NCI-H460 (cell line): ENCODE data around the gene ATG4D. TPM values are rescaled to one million over a fixed set of nuclear protein-coding genes. Genes with fewer than 3 reads are reported as not detected.

Source experiments
- DNase-seq: peaks from one replicate; pipeline ENCODE4 v3.0.0-alpha.2; 2016; ENCODE audit warnings: low read depth; ENCODE audit errors: extremely low read depth
- polyA plus RNA-seq: library from polyadenylated mRNA; depleted of rRNA; stranded (reverse); fragments of >200 nt; gene quantifications from 2 replicates; pipeline ENCODE4 v1.2.3, GENCODE V29; 2014; cell fraction: nucleus; rRNA removed
- total RNA-seq: library from RNA; depleted of rRNA; stranded (reverse); fragments of >200 nt; shearing (Covaris generic); gene quantifications from 2 replicates; pipeline ENCODE4 v1.2.3, GENCODE V29; 2014; rRNA removed

ATG4D gene
- 27.4 and 38.9 TPM in 2 replicates for total RNA-seq
- 38.6 and 79.2 TPM in 2 replicates for polyA plus RNA-seq

DNA sequence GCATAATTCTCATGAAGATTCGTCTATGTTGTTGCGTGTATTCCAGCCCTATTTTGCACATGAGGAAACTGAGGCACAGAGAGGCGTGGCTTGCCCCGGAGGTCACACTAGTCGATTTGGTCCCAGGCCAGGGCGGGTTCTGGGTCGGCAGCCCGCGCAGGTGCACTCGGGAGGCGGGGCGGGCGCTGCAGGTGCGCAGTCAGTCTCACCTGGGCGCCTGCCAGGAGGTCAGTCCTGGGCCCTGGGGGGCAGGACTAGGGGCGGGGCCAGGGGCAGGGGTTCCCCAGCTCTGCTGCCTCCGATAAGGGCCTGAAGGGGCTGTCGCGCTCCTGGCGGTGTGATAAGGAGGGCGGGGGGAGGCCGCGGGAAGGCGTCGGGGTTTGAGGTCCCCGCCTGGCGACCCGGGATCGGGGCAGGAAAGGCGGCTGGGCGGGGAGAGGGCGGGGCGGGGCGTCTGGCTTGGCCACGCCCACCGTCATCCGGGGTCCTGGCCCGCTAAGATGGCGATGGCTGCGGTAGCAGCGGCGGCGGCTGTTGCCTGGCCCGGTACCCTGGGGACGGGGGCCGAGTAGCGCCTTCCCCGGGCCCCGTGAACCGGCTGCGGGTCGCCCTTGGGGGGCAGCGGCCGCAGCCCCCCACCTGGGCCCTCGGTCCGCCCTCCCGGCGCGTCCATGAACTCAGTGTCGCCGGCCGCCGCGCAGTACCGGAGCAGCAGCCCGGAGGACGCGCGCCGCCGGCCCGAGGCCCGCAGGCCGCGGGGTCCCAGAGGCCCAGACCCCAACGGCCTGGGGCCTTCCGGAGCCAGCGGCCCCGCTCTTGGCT is at the start of gene ATG4D:
TSS of gene ATG4D (plus strand) at position 485 of the 822 bp plus-strand sequence. CDS start at position 672, 187 bp downstream.
- no peak for DNase-seq

DNA sequence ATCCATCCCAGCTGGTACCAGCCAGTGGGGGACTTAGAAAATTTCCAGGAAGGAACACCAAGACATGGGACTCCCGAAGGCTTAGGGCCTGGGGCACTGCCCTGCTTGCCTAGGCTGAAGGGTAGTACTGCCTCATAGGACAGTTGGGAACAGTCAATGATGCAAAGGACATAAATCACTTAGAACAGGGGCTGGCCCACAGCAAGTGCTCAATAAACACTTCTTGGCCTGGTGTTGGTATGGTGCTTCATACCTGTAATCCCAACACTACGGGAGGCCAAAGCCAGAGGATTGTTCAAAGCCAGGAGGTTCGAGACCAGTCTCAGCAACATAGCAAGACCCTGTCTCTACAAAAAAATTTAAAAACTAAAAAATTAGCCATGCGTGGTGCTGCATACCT is 46.3 kb upstream of the ATG4D start:
- no peak for DNase-seq

- DNase-seq: no peak
These were observed 44.0 kb upstream of the ATG4D start for GRCh38 chr19:10499550-10500246.

DNA sequence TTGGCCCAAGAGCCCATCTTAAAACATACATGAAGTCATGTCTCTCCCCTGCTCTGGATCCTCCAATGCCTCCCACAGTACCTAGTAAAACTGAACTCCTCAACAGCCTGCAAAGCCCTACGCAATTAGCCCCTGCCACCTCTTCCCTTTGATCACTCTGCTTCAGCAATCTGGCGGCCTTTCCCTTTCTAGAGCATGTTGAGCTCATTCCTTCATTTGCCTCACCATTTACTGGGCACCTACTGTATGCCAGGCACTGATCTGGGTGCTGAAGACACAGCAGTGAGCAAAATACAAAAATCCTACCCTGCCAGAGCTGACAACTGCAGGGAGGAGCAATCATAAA is 43.5 kb upstream of the ATG4D start:
- no peak for DNase-seq

DNA sequence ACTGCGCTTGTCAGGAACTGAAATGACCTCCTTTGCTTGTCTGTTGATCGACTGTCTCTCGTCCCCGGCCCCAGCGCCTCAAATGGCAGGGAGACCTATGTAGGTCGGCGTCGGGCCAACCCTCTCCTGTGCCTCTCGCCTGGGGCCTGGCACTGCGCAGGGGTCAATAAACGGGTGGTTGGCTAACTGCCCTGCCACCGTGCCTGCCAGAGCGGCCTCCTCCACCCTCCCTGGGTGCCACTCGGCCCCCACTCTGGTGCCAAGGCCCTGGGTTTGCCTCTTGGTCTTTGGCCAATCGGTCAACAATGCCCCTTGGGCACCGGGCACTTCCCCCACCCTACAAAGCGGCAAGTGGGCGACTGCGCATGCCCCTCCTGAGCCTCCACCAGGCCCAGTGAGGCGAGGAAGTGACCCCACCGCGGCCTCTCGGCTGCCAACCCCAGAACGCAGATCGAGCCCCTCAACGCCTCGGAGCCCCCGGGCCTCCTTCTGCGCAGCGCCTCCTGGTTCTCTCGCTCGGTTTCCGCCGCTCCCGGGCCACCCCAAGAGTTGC is 41.7 kb upstream of the ATG4D start:
- peak; percentile 50 for DNase-seq

DNA sequence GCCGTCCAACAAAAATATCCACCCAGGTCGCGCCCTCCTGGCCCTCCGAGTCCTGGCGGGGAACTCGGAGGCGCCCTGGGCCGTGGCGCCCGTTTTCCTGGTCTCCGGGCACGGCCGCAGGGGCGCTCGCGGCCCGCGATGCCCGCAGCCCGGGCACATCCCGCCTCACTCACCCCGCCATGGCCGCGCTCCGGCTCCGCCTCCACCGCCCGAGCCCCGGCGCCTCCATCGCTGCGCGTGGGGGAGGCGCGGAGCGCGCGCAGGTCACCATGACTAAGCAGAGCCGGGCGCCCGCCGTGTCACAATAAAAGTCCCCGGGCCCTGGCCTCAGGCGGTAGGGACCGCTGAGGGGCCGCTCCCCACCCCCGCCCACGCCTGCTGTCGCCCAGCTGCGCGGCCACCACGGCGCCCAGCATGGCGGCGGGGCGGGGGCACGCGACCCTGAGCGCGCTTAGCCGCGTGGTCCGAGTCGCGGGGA is 41.1 kb upstream of the ATG4D start:
- peak; percentile 82 for DNase-seq

DNA sequence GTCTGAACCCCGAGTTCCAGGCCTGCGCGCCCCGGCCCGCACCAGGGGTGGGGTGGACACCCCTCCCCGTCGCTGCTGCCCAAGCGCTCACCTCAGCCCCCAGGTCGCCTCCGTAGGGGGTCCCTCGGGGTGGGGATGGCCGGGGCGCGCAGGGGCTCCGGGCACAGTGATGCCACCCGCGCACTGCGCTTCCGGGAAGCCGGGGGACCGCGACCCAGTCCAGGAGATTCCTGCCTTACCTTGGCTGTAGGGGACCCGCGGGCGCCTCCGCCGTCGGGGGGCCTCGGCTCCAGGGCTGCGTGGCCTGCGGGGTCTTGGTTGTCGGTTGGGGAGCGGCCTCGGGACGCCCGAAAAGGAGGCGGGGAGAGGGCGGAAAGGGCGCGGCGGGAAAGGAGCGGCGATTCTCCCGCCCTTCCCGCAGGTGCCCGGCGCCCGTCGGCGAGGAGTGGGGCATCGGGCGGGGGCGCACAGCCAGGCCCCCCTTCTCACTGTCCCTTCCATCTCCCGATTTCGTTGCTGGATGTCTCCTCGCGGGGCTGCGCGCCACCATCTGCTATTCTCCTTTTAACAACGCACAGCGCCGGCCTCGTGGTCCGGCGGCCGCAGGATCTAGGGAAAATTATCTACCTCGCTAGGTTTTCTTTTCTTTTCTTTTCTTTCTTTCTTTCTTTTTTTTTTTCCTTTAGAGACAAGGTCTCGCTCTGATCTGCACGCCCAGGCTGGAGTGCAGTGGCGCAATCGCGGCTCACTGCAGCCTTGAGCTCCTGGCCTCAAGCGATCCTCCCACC is 40.5 kb upstream of the ATG4D start, which contains the start of gene KEAP1:
TSS of gene KEAP1 (minus strand) at position 355 of the 788 bp plus-strand sequence. CDS start 3,323 bp downstream, outside the sequence.
- no peak for DNase-seq

DNA sequence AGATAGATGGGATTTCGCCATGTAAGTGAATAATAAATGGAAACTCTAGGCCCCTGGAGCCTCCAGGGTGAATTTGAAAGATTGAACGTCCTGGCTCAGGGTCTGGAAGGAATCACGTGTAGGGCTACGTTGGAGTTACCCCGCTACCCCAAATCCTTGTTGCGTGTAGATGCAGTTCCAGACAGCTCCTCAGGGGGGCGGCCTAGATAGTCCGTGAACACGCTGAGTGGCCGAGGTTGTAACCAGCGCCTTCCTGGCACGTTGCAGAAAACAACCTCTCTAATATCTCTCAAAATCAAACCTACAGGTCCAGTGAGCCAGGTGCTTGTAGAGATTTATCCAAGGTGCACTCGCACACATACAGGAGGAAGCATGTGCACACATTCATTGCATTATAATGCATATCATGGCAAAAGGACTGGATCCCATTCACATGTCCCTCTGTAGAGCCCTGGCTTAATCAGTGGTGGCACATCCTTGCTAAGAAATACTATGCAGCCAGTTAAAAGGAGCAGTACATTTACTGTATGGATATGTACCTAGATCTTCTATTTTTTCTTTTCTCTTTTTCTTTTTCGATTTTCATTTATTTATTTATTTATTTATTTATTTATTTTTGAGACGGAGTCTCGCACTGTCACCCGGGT is 38.0 kb upstream of the ATG4D start:
- peak; percentile 49 for DNase-seq

DNA sequence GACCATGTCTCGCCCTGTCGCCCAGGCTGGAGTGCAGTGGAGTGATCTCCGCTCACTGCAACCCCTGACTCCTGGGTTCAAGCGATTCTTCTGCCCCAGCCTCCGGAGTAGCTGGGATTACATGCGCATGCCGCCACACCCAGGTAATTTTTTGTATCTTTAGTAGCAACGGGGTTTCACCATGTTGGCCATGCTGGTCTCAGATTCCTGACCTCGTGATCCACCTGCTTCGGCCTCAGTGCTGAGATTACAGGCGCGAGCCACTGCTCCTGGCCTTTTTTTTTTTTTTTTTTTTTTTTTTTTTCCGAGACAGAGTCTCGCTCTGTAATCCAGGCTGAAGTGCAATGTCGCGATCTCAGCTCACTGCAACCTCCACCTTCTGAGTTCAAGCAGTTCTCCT is 35.7 kb upstream of the ATG4D start:
- DNase-seq: no peak

DNA sequence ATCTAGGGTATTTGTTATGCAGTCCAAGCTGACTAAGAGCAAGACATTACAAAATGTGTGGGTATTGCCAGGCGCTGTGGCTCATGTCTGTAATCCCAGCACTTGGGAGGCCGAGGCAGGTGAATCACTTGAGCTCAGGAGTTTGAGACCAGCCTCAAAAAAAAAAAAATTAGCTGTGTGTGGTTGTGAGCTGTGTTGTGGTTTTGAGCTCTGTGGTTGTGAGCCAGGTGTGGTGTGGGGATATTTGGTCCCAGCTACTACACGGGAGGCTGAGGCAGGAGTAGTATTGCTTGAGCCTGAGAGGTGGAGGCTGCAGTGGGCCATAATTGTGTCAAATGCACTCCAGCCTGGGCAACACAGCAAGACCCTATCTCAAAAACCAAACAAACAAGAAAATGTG is 35.0 kb upstream of the ATG4D start:
- DNase-seq: no peak

- no peak for DNase-seq
These were observed 33.4 kb upstream of the ATG4D start for GRCh38 chr19:10510301-10510802.

DNA sequence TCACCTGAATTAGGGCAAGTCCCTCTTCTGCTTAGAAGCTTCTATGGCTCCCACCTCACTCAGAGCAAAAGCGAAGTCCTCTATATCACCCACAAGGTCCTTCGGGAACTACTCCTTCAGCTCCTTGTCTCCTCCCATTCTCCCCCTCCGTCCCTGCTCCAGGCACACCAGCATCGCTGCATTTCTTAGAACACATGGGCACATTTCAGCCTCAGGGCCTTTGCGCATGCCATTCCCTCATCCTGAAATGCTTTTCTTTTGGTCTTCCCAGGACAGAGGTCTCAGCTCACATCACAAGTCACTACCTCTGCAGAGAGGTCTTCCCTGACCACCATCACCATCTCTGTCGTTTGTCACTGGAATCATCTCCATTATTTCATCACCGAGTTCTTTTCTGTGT is 30.5 kb upstream of the ATG4D start:
- no peak for DNase-seq

DNA sequence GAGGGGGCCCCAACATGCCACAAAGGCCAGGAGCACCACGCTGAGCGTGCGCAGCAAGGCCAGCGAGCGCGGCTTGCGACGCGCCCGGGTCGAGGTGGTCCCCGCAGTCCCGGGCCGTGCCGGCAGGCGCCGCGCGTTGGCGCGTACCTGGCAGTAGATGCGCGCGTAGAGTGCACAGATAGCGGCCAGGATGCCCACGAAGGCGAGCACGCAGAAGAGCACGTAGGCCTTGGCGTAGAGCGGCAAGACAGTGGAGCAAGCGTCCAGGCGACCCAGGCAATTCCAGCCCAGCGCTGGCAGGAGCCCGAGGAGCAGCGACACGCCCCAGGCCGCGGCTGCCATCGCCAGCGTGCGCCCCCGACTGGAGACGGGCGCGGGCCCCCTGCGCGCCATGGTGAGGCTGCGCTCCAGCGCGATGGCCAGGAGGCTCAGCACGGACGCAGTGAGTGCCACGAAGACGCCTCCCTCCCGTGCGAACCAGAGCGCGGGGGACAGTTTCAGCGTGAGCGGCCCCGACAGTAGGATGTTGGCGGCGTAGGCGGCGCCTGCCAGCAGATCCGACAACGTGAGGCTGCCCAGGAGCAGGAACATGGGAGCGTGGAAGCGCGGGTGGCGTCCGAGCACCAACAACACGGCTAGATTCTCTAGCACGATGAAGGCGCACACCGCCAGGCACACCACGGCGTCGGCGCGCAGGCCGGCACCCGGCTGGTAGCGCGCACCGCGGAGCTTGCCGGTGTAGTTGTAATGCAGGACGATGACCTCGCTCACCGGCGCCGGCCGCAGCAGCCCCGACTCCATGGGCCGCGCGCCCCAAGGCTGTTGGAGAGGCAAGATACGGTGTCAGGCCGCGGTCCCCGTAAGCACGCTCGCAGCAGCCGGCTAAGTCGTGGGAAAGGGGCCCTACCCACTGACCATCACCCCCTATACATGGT is 29.2 kb upstream of the ATG4D start:
- DNase-seq: no peak

GRCh38 chr19:10516064-10516385 is 27.7 kb upstream of the ATG4D start:
- no peak for DNase-seq

- no peak for DNase-seq
These were observed 26.9 kb upstream of the ATG4D start for GRCh38 chr19:10516671-10517286.

DNA sequence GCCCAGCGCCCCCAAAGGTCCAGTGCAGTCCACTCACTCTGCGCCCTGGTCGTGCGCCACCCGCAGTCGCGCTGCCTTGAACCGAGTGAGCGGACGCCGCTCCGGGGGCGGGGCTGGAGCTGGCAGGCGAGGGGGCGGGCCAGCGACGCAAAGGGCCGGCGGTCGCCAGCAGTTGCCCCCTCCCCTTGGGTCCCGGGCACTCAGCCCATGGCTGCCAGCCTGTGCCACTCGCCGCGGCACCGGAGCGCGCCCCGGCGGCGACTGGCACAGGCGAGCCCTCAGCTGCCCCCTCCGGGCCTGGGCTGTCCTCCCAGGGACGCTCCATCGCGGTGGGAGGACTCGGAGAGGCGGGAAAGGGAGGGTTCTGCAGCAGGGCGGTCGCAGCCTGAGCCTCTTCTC is 26.3 kb upstream of the ATG4D start, which contains the start of gene S1PR5:
TSS of gene S1PR5 (minus strand) at position 87 of the 399 bp plus-strand sequence. CDS start 2,436 bp downstream, outside the sequence.
- no peak for DNase-seq

DNA sequence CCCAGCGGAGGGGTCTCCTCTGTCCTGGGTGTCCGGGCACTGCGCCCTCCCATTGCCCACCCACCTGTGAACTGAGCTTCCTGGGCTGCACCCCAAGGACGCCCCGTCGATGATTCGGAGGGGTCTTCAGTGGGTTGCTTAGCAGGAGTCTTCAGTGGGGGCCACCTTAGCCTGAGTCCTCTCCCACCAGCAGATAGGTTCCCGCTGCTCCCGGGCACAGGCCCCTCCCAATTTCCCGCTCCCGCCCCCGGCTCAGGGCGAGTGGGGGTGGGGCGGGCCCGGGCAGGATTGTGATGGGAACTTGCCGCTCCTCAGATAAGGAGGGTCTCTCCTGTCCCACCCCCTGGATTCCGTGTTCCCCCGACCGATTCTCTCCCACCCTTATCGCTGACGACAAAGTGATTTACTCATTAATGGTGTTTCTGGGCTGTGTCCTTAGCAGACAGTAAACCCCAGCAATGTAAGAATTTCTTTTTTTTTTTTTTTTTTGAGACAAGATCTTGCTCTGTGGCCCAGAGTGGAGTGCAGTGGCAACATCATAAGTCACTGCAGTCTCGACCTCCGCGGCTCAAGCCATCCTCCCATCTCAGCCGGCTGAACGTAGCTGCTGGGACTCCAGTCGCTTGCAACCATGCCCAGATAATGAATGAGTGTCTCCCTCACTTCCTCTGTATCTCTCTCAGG is 25.8 kb upstream of the ATG4D start:
- DNase-seq: no peak
